ENCODE data around the gene BRD3. TPM values are rescaled to one million over a fixed set of nuclear protein-coding genes. Genes with fewer than 3 reads are reported as not detected.

BRD3 gene
- polyA plus RNA-seq, 4 donors, result 37.7 to 52.6 (median 47.2) TPM

DNA sequence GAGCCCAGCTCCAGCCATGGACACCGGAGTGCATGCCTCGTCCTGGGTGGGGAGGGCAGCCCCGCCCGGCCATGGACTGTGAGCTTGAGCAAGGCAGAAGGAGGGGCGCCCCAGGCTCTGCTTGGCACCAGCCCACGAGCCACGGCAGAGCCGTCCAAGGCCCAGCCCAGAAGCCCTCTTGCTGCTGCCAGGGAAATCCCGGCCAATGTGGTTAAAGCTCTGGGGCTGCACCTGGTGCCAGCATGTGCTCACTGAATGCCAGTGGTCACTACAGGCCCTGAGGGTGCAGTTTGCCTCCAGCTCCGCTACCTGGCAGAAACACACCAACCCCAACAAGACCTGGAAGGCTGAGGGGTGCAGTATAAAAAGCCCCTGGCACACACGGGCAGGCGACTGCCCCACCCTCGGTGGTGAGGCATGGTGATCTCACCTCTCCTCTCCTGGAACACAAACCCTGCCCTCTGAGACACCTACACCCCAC, 11.8 kb downstream of the BRD3 start:
- DNase-seq (ENCODE audit: low read depth in 4 of 4, low spot score in 2 of 4), result no peak

DNA sequence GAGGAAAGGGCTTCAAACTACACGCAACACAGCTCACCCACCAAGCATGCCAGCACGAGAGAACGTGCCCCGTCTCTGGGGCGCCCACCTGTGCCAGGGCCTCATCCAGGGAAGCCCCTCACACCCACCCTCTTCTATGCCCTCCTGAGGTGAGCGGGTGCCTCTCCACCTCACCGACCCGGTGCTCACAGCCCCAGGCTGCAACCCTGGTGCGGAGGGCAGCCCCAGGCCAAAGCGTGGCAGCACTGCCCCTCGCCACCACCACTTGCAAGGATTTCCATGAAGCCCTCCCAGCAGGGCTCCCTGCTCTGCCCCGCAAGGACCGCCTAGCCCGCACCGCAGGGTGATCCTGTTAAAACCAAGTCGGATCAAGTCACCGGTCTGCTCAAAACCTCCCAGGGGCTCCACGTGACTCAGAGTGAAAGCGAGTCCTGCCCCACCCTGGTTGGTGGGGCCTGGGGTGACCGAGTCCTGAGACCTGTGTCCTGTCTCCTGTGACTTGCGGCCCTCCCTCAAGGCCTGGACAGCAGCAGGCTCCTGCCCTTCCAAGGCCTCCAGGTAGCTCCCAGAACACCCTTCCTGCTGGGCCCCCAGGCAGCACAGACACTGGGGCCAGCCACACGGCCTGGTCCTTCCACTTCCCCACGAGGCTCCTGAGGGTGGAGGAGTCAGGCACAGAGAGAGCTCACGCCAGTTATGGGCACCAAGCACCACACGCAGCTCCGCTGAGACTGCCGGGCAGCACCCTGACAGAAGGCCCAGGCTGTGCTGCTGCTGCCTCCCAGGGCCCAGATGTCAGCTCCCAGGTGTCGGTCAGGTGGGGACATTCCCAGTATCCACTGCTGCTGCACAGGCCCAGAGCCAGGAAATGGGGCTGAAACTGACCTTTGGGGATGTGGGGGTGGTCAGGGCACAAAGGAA, 12.7 kb downstream of the BRD3 start:
- DNase-seq (ENCODE audit: low read depth in 4 of 4, low spot score in 2 of 4), result no peak

DNA sequence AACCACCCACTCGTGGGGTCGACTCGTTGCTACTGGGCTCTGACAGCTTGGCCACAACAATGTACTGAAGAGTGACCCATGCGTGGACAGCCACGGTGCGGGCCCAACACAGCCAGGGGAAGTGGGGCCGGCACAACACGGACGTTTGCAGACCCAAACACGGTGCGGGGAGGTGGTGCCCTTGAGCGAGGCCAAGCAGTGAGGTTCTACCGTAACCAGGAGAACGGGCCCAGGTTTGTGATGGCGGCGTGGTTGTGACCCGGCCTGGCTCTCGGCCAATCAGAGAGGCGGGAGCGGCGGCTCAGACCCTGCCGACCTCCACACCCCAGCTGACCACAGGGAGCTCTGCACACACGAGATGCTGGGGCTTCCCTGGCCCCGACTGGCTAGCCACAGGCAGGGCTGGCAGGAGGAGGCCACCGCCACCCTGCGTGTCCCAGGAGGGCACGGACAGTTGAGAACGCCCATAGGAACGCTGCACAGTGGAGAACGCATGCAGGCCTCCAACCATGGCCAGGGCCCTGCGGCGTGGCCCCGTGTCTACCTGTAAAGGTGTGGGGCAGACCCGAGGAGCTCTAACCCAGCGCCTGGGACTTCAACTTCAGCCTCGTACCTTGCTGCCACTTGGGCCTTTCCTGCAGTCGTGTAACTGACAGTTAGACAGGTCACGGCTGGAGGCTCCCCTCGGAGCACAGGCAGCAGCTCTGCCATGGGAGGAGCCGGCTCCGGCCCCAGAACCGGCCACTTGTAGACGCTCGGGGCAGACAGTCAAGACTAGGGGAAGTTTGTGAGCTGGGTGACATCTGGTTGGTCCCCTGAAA, 13.7 kb downstream of the BRD3 start:
- DNase-seq (ENCODE audit: low read depth in 4 of 4, low spot score in 2 of 4), result no peak

DNA sequence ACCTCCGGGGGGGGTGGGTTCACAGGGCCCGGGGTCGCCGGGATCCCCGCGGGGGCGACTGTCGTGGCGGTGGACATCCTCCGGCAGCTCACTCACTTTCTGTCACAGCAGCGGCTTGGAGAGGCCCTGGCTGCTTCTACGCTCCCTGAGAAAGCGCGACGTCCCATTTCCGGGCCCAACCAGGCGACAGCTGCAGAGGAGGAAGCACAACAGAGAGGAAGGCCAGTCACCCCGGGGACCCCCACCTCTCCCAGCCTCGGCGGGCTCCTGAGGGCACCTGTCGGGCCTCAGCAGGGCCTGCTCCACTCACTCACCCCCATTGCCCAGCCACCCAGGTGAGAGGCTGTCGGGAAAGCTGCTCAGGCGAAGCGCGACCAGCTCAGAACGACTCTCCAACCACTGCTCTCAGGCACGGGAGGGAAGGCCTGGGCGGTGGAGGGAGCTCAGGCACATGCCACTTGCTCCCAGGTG, 14.4 kb downstream of the BRD3 start:
- no peak for DNase-seq (ENCODE audit: low read depth in 4 of 4, low spot score in 2 of 4)

DNA sequence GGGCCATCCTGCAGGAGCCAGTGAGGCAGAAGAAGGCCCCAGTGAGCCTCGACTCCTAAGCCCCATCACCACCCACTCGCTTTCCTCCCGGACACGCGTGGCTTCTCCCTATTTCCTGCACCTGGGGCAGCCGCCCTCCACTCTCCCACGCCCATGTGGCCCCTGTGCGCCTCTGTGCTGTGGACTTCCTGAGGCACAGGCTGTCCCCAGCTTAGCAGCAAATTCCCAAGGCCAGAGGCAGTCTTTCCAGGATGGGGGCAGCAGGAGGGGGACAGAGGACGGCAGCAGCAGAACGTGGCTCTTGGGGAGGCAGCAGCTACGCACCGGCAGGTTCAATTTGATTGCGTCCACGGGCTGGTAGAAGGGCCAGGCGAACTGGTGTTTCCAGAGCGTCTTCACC, 14.9 kb downstream of the BRD3 start:
- no peak for DNase-seq (ENCODE audit: low read depth in 4 of 4, low spot score in 2 of 4)

DNA sequence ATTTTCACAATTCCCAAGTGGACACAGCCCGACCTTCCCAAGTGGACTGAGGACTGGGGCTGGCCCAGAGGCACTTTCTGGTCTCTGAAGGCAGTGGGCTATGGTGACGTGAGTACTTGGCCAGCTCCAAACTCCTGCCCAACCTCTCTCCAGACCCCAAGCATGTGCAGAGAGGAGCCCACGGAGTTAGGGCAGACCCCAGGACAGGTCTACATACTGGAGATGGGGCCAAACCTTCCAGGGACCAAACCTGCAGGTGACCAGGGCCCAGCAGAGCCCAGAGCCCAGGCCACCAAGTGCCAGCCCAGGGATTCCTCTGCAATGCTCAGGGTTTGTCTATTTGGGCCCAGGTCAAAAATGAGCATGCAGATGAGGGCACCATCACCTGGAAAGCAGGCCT, 15.3 kb downstream of the BRD3 start:
- no peak for DNase-seq (ENCODE audit: low read depth in 4 of 4, low spot score in 2 of 4)

DNA sequence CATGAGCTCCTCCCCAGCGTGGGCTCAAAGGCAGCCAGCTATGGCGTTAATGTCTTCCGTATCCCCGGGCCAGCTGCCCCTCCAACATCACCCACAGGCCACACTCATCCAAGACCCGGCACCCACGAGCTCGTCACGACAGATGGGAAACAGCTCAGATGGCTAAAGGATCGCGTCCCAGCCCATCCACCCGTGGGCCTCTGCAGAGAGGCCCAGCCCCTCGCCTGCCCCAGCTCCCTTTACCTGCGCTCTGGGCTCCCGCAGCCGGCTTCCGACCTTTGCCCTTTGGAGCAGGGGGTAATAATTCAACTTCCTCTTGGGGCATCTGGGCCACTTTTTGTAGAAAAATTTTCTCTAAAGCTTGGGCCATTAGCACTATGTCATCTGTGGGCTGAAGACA, 16.5 kb downstream of the BRD3 start:
- DNase-seq (ENCODE audit: low read depth in 4 of 4, low spot score in 2 of 4), result no peak

DNA sequence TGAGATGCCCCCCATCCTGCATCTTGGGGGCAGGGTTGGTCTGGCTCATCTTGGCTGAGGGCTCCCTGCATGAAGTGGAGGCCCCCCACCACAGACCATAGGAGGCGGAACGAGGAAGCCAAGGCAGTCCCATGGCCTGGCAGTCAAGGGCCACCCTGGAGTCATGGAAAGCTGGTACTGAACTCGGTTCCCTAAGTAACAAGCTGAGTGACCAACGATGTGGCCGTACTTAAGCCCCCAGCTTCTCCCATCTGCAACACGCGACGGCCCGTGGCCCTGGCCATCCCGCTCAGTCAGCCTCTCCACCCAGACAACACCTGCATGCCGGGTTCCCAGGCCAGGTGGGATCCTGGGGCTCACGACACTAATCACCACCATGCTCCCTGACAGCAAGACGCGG, 17.1 kb downstream of the BRD3 start:
- no peak for DNase-seq (ENCODE audit: low read depth in 4 of 4, low spot score in 2 of 4)

DNA sequence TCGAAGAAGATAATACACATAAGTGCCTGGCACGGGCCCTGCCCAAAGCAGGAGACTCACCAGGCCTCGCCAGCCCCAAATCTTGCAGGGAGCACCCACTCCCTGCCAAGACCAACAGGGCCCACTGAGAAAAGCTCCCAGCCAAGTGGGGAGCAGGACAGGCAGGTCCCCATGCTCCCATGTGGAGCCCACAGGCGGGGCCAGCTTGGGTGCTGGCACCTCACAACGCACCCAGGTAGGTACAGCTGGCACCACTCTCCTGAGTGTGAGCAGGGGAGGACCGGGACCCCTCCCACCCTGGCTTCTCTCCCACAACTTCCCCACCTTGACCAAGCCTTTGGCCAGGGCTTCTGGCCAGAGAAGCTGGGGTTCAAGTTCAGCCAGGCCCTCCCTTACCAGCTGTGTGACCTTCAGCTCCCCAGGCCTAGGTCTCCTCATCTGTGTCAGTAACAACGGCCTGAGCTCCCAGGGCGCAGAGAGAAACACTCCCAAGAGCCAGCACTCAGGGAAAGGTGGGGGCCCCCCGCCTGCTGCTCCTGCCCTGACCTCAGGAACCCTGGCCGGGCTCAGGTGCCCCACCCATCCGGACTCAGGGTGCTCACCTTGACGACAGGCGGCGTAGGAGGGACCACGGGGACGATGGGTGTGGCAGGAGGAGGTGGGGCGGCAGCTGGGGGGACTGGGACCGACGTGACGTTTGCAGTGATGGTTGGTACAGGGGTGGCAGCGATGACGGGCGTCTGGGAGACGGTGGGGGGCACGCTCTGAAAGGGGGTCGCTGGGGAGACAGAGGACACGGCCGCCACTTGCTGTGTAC, 17.8 kb downstream of the BRD3 start:
- DNase-seq (ENCODE audit: low read depth in 4 of 4, low spot score in 2 of 4), result no peak

DNA sequence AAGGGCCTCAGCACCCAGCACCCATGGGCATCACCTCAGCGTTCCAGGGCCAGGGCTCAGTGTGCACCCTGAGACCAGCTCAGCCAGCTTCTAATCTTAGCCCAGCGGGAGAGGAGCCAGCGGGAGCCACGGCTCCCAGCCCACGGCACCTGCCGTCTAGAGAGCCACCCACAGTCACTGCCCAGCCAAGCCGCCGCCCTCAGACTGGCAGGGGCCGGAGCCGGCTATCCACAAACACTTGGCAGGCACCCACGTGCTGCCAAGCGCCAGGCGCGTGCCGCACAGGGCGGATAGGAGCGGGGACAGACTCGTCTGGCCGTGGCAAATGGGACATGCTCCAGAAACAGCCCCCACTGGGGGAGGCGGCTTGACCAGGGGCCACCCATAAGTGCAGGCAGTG, 18.6 kb downstream of the BRD3 start:
- DNase-seq (ENCODE audit: low read depth in 4 of 4, low spot score in 2 of 4), result no peak

DNA sequence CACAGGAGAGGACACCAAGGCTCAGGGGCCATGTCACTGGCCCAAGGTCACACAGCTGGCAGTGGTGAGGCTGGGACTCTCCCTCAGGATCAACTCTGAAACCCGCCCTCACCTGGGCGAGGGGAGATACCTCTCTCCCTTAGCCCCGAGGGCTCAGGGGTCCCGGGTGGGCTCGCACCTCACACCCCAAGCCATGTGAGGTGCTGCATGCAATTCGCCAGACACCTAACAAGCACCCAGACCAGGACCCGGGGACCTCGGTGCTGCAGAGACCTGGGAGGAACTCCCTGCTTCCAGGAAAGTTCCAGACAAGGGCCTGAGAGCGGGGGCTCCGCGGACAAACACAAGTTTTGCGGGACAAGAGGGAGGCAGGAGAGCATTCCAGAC, 19.3 kb downstream of the BRD3 start:
- no peak for DNase-seq (ENCODE audit: low read depth in 4 of 4, low spot score in 2 of 4)

DNA sequence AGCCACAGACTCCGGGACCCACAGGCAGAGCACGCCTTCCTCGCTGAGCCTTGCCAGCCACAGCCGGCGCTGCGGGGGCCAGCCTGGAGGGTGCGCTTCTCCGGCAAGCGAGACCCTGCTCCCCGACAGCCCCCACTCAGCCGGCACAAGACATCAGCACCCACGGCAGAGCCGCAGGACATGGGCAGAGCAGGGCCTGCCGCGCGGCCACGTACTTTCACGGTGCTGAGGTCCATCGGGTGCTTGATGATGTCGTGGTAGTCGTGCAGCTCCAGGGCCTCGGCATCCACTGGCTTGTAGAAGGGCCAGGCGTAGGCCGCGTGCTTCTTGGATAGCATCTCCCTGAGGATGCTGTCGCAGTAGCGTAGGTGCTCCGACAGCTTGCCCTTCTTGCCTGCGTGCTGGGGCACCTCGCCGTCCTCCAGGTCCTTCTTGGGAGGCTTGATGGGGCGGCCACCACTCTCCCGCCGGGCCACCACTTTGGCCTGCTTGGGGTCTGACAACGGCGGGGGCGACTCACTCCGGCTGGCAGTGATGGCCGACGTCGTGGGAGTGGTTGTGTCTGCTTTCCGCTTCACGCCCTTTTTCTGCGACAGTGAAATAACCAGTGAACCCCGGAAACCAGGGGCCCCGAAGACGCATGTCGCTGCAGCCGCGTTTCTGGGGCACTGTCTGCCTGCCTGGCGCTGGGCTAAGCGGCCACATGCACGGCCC, 19.8 kb downstream of the BRD3 start:
- no peak for DNase-seq (ENCODE audit: low read depth in 4 of 4, low spot score in 2 of 4)

DNA sequence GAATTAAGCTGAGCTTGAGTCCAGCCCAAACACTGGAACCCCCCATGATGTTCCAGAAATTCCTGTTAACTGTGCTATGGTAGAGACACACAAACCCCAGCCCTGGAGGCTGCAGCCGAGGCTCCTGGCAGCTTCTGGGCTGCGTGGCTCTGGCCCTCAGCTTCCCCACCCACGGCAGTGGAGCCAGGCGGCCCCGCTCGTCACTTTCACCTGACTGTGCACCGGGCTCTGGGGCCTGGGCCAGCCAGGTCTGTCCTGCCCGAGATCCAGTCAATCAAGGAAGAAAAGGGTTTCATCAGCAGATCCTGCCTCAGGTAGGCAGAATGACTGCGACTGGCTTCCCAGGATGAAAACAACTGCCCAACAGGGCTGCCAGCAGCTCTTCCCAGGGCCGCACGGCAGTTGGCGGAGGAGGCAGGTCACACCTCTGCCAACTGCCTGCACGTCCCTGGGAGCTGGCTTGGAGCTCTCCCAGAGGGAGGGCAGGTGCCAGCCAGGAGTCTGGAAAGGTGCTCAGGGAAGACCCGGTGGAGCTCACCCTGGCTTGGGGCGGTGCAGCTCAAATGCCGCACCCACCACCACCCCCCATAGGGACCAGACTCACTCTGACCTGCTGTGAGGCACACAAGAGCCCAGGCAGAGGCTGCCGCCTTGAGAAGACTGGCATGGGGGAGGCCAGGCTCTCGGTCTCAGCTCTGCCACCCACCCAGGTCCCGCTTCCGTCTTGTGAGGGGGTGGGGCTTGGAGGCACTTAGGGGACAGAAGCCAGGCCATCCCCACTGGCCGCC, 20.7 kb downstream of the BRD3 start:
- DNase-seq (ENCODE audit: low read depth in 4 of 4, low spot score in 2 of 4), result no peak

DNA sequence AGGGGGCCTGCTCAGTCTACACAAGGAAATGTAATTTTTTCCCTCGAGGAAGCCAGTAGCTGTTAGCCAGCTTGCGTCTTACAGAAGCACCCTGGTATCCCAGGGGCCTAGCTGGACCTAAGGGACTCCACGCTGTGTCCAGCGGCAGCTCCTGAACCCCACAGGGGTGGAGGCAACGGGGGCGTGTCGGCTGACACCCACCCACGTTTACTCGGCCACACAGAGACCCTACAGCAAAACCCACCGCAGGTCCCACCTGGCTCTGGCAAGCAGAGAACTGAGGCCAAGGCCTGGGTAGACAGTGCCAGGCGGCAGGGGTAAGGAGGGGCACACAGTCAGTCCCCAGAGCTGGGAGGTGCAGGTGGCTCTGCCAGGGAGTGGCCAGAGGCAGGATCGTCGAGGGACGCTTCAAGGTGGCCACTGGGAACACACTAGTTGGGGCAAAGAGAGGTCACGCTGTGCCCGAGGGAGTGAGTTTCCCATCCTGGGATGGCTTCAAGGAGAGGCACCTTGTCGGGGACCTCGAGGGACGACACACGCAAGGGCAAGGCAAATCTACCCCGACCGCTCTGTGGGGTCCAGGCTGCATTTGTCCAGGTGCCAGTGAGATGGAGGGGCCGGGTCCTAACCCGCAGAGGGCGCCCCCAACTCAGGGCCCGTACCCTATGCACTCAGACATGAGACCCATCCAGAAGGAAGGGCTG, 21.8 kb downstream of the BRD3 start:
- no peak for DNase-seq (ENCODE audit: low read depth in 4 of 4, low spot score in 2 of 4)

DNA sequence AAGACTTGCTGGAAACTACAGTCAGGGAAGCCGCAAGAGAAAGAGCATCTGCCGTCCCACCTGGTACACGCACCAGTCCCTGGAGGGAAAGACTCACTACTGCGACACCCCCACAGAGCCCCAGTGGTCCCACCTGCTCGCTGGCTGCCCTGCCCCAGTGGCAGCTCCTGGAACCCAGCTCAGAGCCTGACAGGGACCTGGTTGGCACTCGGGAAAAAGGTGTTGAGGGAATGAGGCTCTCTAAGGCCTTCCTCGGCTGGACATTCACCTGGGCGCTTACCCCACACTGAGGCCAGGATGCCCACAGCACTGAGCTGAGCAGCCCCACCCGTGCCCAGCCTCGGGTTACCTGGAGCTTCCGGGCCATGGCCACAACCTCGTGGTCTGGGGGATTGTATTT, 22.9 kb downstream of the BRD3 start:
- DNase-seq (ENCODE audit: low read depth in 4 of 4, low spot score in 2 of 4), result no peak

DNA sequence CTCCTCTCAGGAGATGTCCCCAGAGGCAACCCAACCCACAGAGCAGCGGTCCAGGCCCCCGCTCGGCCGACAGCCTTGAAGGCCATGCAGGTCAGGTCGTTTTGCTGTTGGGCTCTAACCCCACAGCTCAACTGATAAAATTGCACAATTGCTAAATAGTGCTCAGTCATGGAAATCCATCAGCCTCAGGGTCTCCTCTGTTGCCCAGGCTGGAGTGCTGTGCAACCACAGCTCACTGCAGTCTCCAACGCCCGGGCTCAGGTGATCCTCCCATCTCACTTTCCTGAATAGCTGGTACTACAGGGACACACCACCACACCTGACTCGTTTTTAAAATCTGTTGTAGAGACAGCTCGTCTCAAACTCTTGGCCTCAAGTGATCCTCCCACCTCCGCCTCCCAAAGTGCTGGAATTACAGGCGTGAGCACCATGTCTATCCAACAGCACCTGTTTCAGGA, 24.3 kb downstream of the BRD3 start:
- no peak for DNase-seq (ENCODE audit: low read depth in 4 of 4, low spot score in 2 of 4)

DNA sequence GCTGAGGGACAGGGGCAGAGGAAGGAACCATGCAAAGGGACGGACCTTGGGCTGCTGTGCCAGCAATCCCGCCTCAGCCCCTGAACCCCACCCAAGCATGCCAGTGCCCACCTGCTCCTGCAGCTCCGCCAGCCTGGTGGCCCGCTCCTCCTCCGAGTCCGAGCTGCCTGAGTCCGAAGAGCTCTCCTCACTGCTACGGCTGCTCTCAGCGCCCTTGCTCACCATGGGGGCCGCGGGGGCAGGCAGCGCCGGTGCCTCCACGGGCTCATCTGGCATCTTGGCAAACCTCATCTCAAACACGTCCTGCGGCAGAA, 26.2 kb downstream of the BRD3 start:
- DNase-seq (ENCODE audit: low read depth in 4 of 4, low spot score in 2 of 4), result no peak

DNA sequence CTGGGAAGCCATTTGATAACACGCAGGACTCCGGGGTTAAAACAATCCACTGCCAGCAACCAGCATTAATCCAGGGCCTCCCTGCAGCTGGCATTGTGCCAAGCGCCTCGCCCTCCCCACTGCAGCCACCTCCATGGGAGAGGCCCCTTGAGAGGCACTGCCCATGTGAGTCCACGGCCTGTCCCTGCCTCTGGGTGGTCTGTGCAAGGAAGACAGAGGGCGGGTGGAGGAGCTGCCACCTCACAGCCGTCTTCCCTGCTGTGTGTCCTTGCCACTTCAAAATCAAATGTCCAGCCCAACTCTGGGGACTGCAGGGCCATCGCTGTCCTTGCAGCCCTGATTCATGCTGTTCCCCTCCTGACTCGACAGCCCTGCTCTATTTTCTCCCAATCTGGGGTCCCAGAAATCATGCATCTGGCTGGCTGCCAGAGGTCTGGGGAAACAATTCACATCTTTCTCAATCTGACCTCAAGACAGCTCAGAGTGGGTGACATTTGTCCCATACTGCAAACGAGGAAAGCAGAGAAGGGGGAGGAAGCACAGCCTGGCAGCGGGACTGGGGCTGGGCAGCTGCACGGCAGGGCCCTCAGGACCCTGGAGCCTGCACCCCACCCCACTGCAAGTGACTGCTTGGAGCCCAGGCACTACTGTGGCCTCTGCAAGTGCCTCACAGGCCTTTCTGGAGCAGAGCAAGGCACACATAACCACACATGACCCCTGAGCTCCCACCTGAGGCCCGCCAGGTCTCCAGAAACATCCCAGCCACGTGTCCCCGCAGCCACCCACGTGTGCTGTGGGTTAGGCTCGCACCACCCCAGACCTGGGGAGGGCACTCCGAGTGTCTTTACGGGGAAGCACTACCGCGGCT, 26.8 kb downstream of the BRD3 start:
- no peak for DNase-seq (ENCODE audit: low read depth in 4 of 4, low spot score in 2 of 4)

Data from left renal cortex interstitium (tissue), 4 donors.